IMR-90 (cell line): Measurements from ENCODE around the gene SYNE3. TPM values are rescaled to one million over a fixed set of nuclear protein-coding genes. Genes with fewer than 3 reads are reported as not detected.

Experiments used
- ATAC-seq: fragments of 200-7000 bp; cut with Tn5 transposase; 2 replicates; pipeline ENCODE4 v1.9.1; 2020; ENCODE audit warnings: low read depth, mild to moderate bottlenecking, moderate library complexity
- BruUV-seq: library from RNA; stranded (reverse); fragments of 400-500 nt; replicated peaks from 2 replicates; lab custom pipeline; 2021; lab: Mats Ljungman, UMichigan
- CTCF ChIA-PET: fragments of 300-600 bp; formaldehyde crosslinking; extraction: SDS; loops from one replicate; lab custom pipeline; 2021; ENCODE audit warnings: antibody characterized with exemption; lab: Yijun Ruan, JAX
- POLR2A ChIA-PET: fragments of 300-600 bp; sonication (Branson Sonifier 250); formaldehyde crosslinking; loops from one replicate; lab custom pipeline; 2022; ENCODE audit warnings: antibody characterized with exemption; ENCODE audit not compliant: unreplicated experiment; lab: Charles Lee
- DNase-seq: peaks from one replicate; pipeline ENCODE4 v3.0.0; 2013
- H2AFZ ChIP-seq: replicated peaks from 2 replicates; pipeline ENCODE3; 2013; ENCODE audit warnings: low read length, mild to moderate bottlenecking; ENCODE audit not compliant: poor library complexity
- H2AK5ac ChIP-seq: 2 replicates; pipeline ENCODE4 v1.6.1; 2013; ENCODE audit warnings: low read depth, low read length, inconsistent platforms
- H2AK9ac ChIP-seq: replicated peaks from 2 replicates; pipeline ENCODE3; 2013; ENCODE audit warnings: mild to moderate bottlenecking, low read depth, low read length, moderate library complexity; ENCODE audit not compliant: poor library complexity
- H2BK120ac ChIP-seq: 2 replicates; pipeline ENCODE4 v1.6.1; 2013; ENCODE audit warnings: low read depth, low read length, inconsistent platforms
- H2BK15ac ChIP-seq: 3 replicates; pipeline ENCODE4 v1.6.1; 2013; ENCODE audit warnings: low read depth, low read length, inconsistent platforms
- H2BK20ac ChIP-seq: 2 replicates; pipeline ENCODE4 v1.6.1; 2013; ENCODE audit warnings: low read depth, mild to moderate bottlenecking, inconsistent platforms, low read length, moderate library complexity
- H2BK5ac ChIP-seq: 2 replicates; pipeline ENCODE4 v1.6.1; 2013; ENCODE audit warnings: mild to moderate bottlenecking, low read depth, low read length, inconsistent platforms; ENCODE audit not compliant: poor library complexity, severe bottlenecking
- H3K14ac ChIP-seq: replicated peaks from 2 replicates; pipeline ENCODE4 v1.6.1; 2013; ENCODE audit warnings: low read depth, low read length, inconsistent platforms
- H3K18ac ChIP-seq: 2 replicates; pipeline ENCODE4 v1.6.1; 2013; ENCODE audit warnings: low read depth, low read length, control low read depth
- H3K23ac ChIP-seq: 2 replicates; pipeline ENCODE4 v1.6.1; 2013; ENCODE audit warnings: low read depth, low read length, inconsistent platforms
- H3K27ac ChIP-seq: 2 replicates; pipeline ENCODE4 v1.5.1; 2013; ENCODE audit warnings: mild to moderate bottlenecking, control low read depth, low read length; ENCODE audit not compliant: insufficient read depth
- H3K27me3 ChIP-seq: 2 replicates; pipeline ENCODE4 v1.6.1; 2013; ENCODE audit warnings: low read length; ENCODE audit not compliant: control insufficient read depth, insufficient read depth
- H3K36me3 ChIP-seq: 2 replicates; pipeline ENCODE4 v1.6.1; 2013; ENCODE audit warnings: low read length, mixed read lengths; ENCODE audit not compliant: control insufficient read depth, insufficient read depth
- H3K4ac ChIP-seq: 2 replicates; pipeline ENCODE4 v1.6.1; 2013; ENCODE audit warnings: low read depth, low read length, inconsistent platforms
- H3K4me1 ChIP-seq: 2 replicates; pipeline ENCODE4 v1.6.1; 2013; ENCODE audit warnings: low read length, mixed read lengths; ENCODE audit not compliant: control insufficient read depth, insufficient read depth
- H3K4me2 ChIP-seq: 2 replicates; pipeline ENCODE4 v1.6.1; 2013; ENCODE audit warnings: low read depth, mild to moderate bottlenecking, control low read depth, low read length, moderate library complexity
- H3K4me3 ChIP-seq: 2 replicates; pipeline ENCODE4 v1.5.1; 2013; ENCODE audit warnings: low read depth, mild to moderate bottlenecking, control low read depth, low read length, moderate library complexity; ENCODE audit not compliant: insufficient read depth
- H3K56ac ChIP-seq: 2 replicates; pipeline ENCODE4 v1.6.1; 2013; ENCODE audit warnings: low read length, inconsistent platforms; ENCODE audit not compliant: insufficient read depth; ENCODE audit errors: extremely low read depth
- H3K79me1 ChIP-seq, 2 experiments: 2 replicates each; pipeline ENCODE4 v1.6.1; 2013; ENCODE audit warnings: low read length in 2 of 2, inconsistent platforms in 1 of 2, low read depth in 1 of 2
- H3K9ac ChIP-seq: 2 replicates; pipeline ENCODE4 v1.6.1; 2013; ENCODE audit warnings: low read depth, low read length, control low read depth
- H3K9me1 ChIP-seq: 2 replicates; pipeline ENCODE4 v1.6.1; 2013; ENCODE audit warnings: low read length, inconsistent platforms; ENCODE audit not compliant: insufficient read depth
- H3K9me3 ChIP-seq: 2 replicates; pipeline ENCODE4 v1.6.1; 2013; ENCODE audit warnings: low read length; ENCODE audit not compliant: control insufficient read depth, insufficient read depth
- H4K20me1 ChIP-seq: 2 replicates; pipeline ENCODE4 v1.6.1; 2013; ENCODE audit warnings: low read length, inconsistent platforms; ENCODE audit not compliant: insufficient read depth
- H4K5ac ChIP-seq: 2 replicates; pipeline ENCODE4 v1.6.1; 2013; ENCODE audit warnings: mild to moderate bottlenecking, low read depth, low read length, control low read depth
- H4K8ac ChIP-seq, 2 experiments: 2 replicates each; pipeline ENCODE4 v1.6.1; 2013; ENCODE audit warnings: low read depth in 2 of 2, low read length in 2 of 2, control low read depth in 1 of 2, inconsistent platforms in 1 of 2
- H4K91ac ChIP-seq: 2 replicates; pipeline ENCODE4 v1.6.1; 2013; ENCODE audit warnings: low read depth, low read length, inconsistent platforms; ENCODE audit not compliant: insufficient read depth
- BHLHE40 ChIP-seq: fragments of 150-350 bp; IDR thresholded peaks from 2 replicates; pipeline ENCODE4 v1.6.1; 2016; ENCODE audit warnings: mild to moderate bottlenecking, low read depth, low read length
- CEBPB ChIP-seq: IDR thresholded peaks from 2 replicates; pipeline ENCODE4 v1.6.1; 2012; ENCODE audit warnings: low read depth, low read length, improper control_type of control experiment
- CHD1 ChIP-seq: IDR thresholded peaks from 2 replicates; pipeline ENCODE4 v1.6.1; 2012; ENCODE audit warnings: low read depth, low read length, improper control_type of control experiment
- CTCF ChIP-seq: conservative IDR thresholded peaks from 2 replicates; pipeline ENCODE4 v1.5.1; 2012; ENCODE audit warnings: mild to moderate bottlenecking, low read depth, low read length, improper control_type of control experiment
- ELK1 ChIP-seq: fragments of 150-350 bp; IDR thresholded peaks from 2 replicates; pipeline ENCODE4 v1.6.1; 2016; ENCODE audit warnings: low read depth, mild to moderate bottlenecking, low read length, moderate library complexity, borderline replicate concordance
- FOS ChIP-seq: fragments of 150-350 bp; IDR thresholded peaks from 2 replicates; pipeline ENCODE4 v1.6.1; 2016; ENCODE audit warnings: low read depth, low read length
- MAFK ChIP-seq: IDR thresholded peaks from 2 replicates; pipeline ENCODE4 v1.6.1; 2012; ENCODE audit warnings: low read depth, low read length, improper control_type of control experiment
- MXI1 ChIP-seq: IDR thresholded peaks from 2 replicates; pipeline ENCODE4 v1.6.1; 2012; ENCODE audit warnings: low read depth, mild to moderate bottlenecking, low read length, moderate library complexity, borderline replicate concordance
- NFE2L2 ChIP-seq: fragments of 150-350 bp; IDR thresholded peaks from 2 replicates; pipeline ENCODE4 v1.6.1; 2016; ENCODE audit warnings: low read depth, mild to moderate bottlenecking, low read length
- POLR2A ChIP-seq: IDR thresholded peaks from 2 replicates; pipeline ENCODE4 v1.6.1; 2012; ENCODE audit warnings: mild to moderate bottlenecking, low read depth, low read length
- RAD21 ChIP-seq: IDR thresholded peaks from 2 replicates; pipeline ENCODE4 v1.6.1; 2012; ENCODE audit warnings: low read length, improper control_type of control experiment
- RCOR1 ChIP-seq: IDR thresholded peaks from 2 replicates; pipeline ENCODE4 v1.6.1; 2012; ENCODE audit warnings: mild to moderate bottlenecking, low read length, improper control_type of control experiment; ENCODE audit not compliant: insufficient replicate concordance
- RFX5 ChIP-seq: IDR thresholded peaks from 2 replicates; pipeline ENCODE4 v1.8.0; 2012; ENCODE audit warnings: low read depth, mild to moderate bottlenecking, low read length, moderate library complexity
- SMC3 ChIP-seq: fragments of 150-350 bp; IDR thresholded peaks from 2 replicates; pipeline ENCODE4 v1.6.1; 2016; ENCODE audit warnings: low read depth, mild to moderate bottlenecking, antibody characterized with exemption, low read length, moderate library complexity
- WGBS, 2 experiments: methylation state at CpG; one replicate each; pipeline versions ENCODE4 v1.1.5 to v1.1.7; 2013; ENCODE audit warnings: missing lambda C conversion rate in 2 of 2; ENCODE audit not compliant: insufficient read length in 1 of 2; ENCODE audit errors: extremely low coverage in 2 of 2; 5-methylcytosine and 5-hydroxymethylcytosine counted together
- dilution Hi-C: fragments of 300-500 bp; cut with HindIII; formaldehyde crosslinking; loops from one replicate; pipeline ENCODE4 v1.14.3; 2018; ENCODE audit warnings: low sequenced_read_pairs; ENCODE audit not compliant: unreplicated experiment
- in situ Hi-C: fragments of 300-500 bp; cut with MboI; formaldehyde crosslinking; loops from 3 replicates; pipeline ENCODE4 v1.14.3; 2019; ENCODE audit warnings: low sequenced_read_pairs, inconsistent platforms, mixed read lengths
- intact Hi-C: fragments of 100-400 bp; cut with micrococcal nuclease; formaldehyde crosslinking; loops from 2 replicates; pipeline ENCODE4 v1.10.0; 2022
- polyA plus RNA-seq, 3 experiments: library from polyadenylated mRNA; depleted of rRNA; stranded (reverse); fragments of >200 nt; gene quantifications; 2 replicates each; pipeline ENCODE4 v1.2.3, GENCODE V29; 2012; ENCODE audit warnings: low replicate concordance in 1 of 3
- total RNA-seq: library from RNA; depleted of rRNA; stranded (reverse); fragments of >200 nt; gene quantifications from 2 replicates; pipeline ENCODE4 v1.2.3, GENCODE V29; 2012

Gene SYNE3
- total and polyA plus RNA-seq, 2 of the 4 experiments (the other 2 are of a cell fraction): 2.9 to 5.0 TPM

- dilution Hi-C loops: loop anchor here (25.0 kb wide), 1 partner anchor 232 kb away; no protein-coding TSS in a partner anchor
- H3K9me1 ChIP-seq: no peaks in the 10 kb centered on the region
- ATAC-seq (no peak), DNase-seq (no peak)
- no peak overlapping the region for H4K8ac ChIP-seq
- POLR2A ChIA-PET: no interaction called here
- no peak overlapping the region for H3K9ac ChIP-seq
- H3K27me3 ChIP-seq: no peaks in the 10 kb centered on the region
- 91% methylated on average over 3 of the region's 10 CpGs; no CpG with 5 or more reads in 1 of the 2 experiments for WGBS, 2 experiments
- H3K36me3 ChIP-seq: no peaks in the 10 kb centered on the region
- H2AFZ ChIP-seq: no peak overlapping the region
- H3K23ac ChIP-seq: no peak overlapping the region
- H4K91ac ChIP-seq: no peak overlapping the region
- H4K20me1 ChIP-seq: no peaks in the 10 kb centered on the region
- no peak overlapping the region for H3K56ac ChIP-seq
- TF ChIP-seq RFX5 (no peak), CTCF (no peak), NFE2L2 (no peak), MAFK (no peak), FOS (no peak), MXI1 (no peak), CEBPB (no peak), SMC3 (no peak), POLR2A (no peak), BHLHE40 (no peak), ELK1 (no peak), RCOR1 (no peak), RAD21 (no peak), CHD1 (no peak)
- H2BK5ac ChIP-seq: no peak overlapping the region
- no peak overlapping the region for H2BK15ac ChIP-seq
- H2BK20ac ChIP-seq: no peak overlapping the region
- no peak overlapping the region for H3K18ac ChIP-seq
- no peak overlapping the region for H3K27ac ChIP-seq
- no peaks in the 10 kb centered on the region for H3K4me1 ChIP-seq
- intact Hi-C loops: no loop called here
- in situ Hi-C loops: loop anchor here (10.0 to 25.0 kb wide), 2 partner anchors 440 to 857 kb away; no protein-coding TSS in a partner anchor
- H3K14ac ChIP-seq: no peak overlapping the region
- no peak overlapping the region for H3K4me2 ChIP-seq
- peaks cover 2% of the 10 kb centered on the region; the same call in 1 of the 2 replicates for H3K9me3 ChIP-seq
- no peak overlapping the region for H2AK5ac ChIP-seq
- H4K5ac ChIP-seq: no peak overlapping the region
- no peak overlapping the region for H3K4me3 ChIP-seq
- no peaks in the 10 kb centered on the region; a peak in 1 of 4 replicates for H3K79me1 ChIP-seq
- H2BK120ac ChIP-seq: no peak overlapping the region
- CTCF ChIA-PET: no interaction called here
- no peak overlapping the region for H2AK9ac ChIP-seq
- H3K4ac ChIP-seq: no peak overlapping the region
- no TSS peak for BruUV-seq
Observed at GRCh38 chr14:95555053-95555452, 38.6 kb upstream of the SYNE3 start.
